Loucy (cell line): ENCODE measurements around the gene ALDH3A1.

ENCODE experiments used
- CTCF ChIP-seq: fragments of 200-600 bp; sonication (generic); conservative IDR thresholded peaks from 2 replicates; pipeline ENCODE4 v1.5.1; 2014; ENCODE audit warnings: mild to moderate bottlenecking, antibody characterized with exemption, low read length
- EZH2phosphoT487 ChIP-seq: fragments of 200-600 bp; IDR thresholded peaks from 2 replicates; pipeline ENCODE4 v1.6.1; 2018; ENCODE audit warnings: antibody characterized with exemption, mild to moderate bottlenecking, moderate library complexity, borderline replicate concordance

GRCh38 chr17:19714542-19715411 is 33.3 kb downstream of the ALDH3A1 start:
- TF ChIP-seq CTCF = no peak
- TF ChIP-seq EZH2phosphoT487 = no peak
